Measurements from ENCODE around the gene NSL1.
A peak's percentile ranks its signal among the peaks of the same experiment; 100 is the strongest.
"Not testable (repeated sequence)": the region's sequence is repeated elsewhere in the genome, so short reads cannot be mapped to it uniquely, and the experiment has no call there.

NSL1 gene

GRCh38 chr1:212791676-212792395, at the start of gene NSL1, which contains the start of gene TATDN3:
NSL1 (minus strand) TSS chr1:212791777; CDS start chr1:212791763, 14 bp downstream.
TATDN3 (plus strand) TSS chr1:212791894; CDS start chr1:212791922, 28 bp downstream.
- peak; percentile 94 for DNase-seq

GRCh38 chr1:212838145-212838544, 46.6 kb upstream of the NSL1 start:
- DNase-seq, result no peak

- not testable (repeated sequence) for DNase-seq
Observed at GRCh38 chr1:212833211-212834207, 41.9 kb upstream of the NSL1 start.

- no peak for DNase-seq
Observed at GRCh38 chr1:212828395-212828794, 36.8 kb upstream of the NSL1 start.

GRCh38 chr1:212827831-212828278, 36.3 kb upstream of the NSL1 start:
- no peak for DNase-seq

- DNase-seq, result no peak
Observed at GRCh38 chr1:212827171-212827776, 35.7 kb upstream of the NSL1 start.

- no peak for DNase-seq
Observed at GRCh38 chr1:212825798-212826452, 34.3 kb upstream of the NSL1 start.

- no peak for DNase-seq
Observed at GRCh38 chr1:212824201-212824600, 32.6 kb upstream of the NSL1 start.

- no peak for DNase-seq
Observed at GRCh38 chr1:212822956-212823355, 31.4 kb upstream of the NSL1 start.

GRCh38 chr1:212820969-212821368, 29.4 kb upstream of the NSL1 start:
- DNase-seq, result no peak

GRCh38 chr1:212819726-212820125, 28.1 kb upstream of the NSL1 start:
- DNase-seq, result no peak

GRCh38 chr1:212816567-212817278, 25.1 kb upstream of the NSL1 start:
- no peak for DNase-seq

- DNase-seq, result no peak
Observed at GRCh38 chr1:212814537-212815334, 23.2 kb upstream of the NSL1 start.

GRCh38 chr1:212805767-212806166, 14.2 kb upstream of the NSL1 start:
- no peak for DNase-seq

- no peak for DNase-seq
Observed at GRCh38 chr1:212797681-212798080, 6.1 kb upstream of the NSL1 start.

GRCh38 chr1:212794561-212795014, 3.0 kb upstream of the NSL1 start:
- no peak for DNase-seq

GRCh38 chr1:212792396-212792908, 875 bp upstream of the NSL1 start:
- DNase-seq, result no peak

- DNase-seq, result no peak
Observed at GRCh38 chr1:212791261-212791675, 309 bp downstream of the NSL1 start.

GRCh38 chr1:212785871-212786270, 5.7 kb downstream of the NSL1 start:
- DNase-seq, result no peak

- no peak for DNase-seq
Observed at GRCh38 chr1:212783976-212784375, 7.6 kb downstream of the NSL1 start.
